Astrocyte (in vitro differentiated cells and primary cell): Measurements from ENCODE around the gene THAP2. TPM values are rescaled to one million over a fixed set of nuclear protein-coding genes. Genes with fewer than 3 reads are reported as not detected.

Experiments
- DNase-seq: peaks from one replicate; pipeline ENCODE4 v3.0.0-alpha.2; 2010; ENCODE audit warnings: low read depth
- FAIRE-seq: peaks from 2 replicates; lab custom pipeline; 2011; peaks lifted over from hg19 to GRCh38; lab: Jason Lieb, UNC
- H2AFZ ChIP-seq: 2 replicates; pipeline ENCODE4 v1.6.0; 2012; ENCODE audit warnings: low read depth, low read length, inconsistent platforms
- H3K27ac ChIP-seq: 2 replicates; pipeline ENCODE4 v1.5.1; 2011; ENCODE audit warnings: low read depth, low read length, inconsistent platforms
- H3K27me3 ChIP-seq: 2 replicates; pipeline ENCODE4 v1.6.0; 2011; ENCODE audit warnings: low read length, inconsistent platforms; ENCODE audit not compliant: insufficient read depth
- H3K36me3 ChIP-seq: 2 replicates; pipeline ENCODE4 v1.5.1; 2011; ENCODE audit warnings: low read length, inconsistent platforms; ENCODE audit not compliant: insufficient read depth
- H3K4me1 ChIP-seq: 2 replicates; pipeline ENCODE4 v1.5.1; 2011; ENCODE audit warnings: low read length, inconsistent platforms; ENCODE audit not compliant: insufficient read depth
- H3K4me2 ChIP-seq: 2 replicates; pipeline ENCODE4 v1.6.0; 2012; ENCODE audit warnings: low read length, inconsistent platforms
- H3K4me3 ChIP-seq: 2 replicates; pipeline ENCODE4 v1.5.1; 2011; ENCODE audit warnings: low read depth, mild to moderate bottlenecking, low read length, inconsistent platforms; ENCODE audit not compliant: insufficient read depth
- H3K79me2 ChIP-seq: 2 replicates; pipeline ENCODE4 v1.6.0; 2012; ENCODE audit warnings: mild to moderate bottlenecking, low read length, inconsistent platforms; ENCODE audit not compliant: insufficient read depth
- H3K9ac ChIP-seq: 2 replicates; pipeline ENCODE4 v1.6.0; 2012; ENCODE audit warnings: mild to moderate bottlenecking, low read length, inconsistent platforms
- H3K9me3 ChIP-seq: 2 replicates; pipeline ENCODE4 v1.5.1; 2012; ENCODE audit warnings: low read depth, mild to moderate bottlenecking, low read length, inconsistent platforms; ENCODE audit not compliant: insufficient read depth
- H4K20me1 ChIP-seq: 2 replicates; pipeline ENCODE4 v1.6.0; 2012; ENCODE audit warnings: low read length, inconsistent platforms; ENCODE audit not compliant: insufficient read depth
- H3K27ac Mint-ChIP-seq: one replicate; pipeline ENCODE4 v1.8.0; 2021; ENCODE audit warnings: mild to moderate bottlenecking, mixed read lengths; ENCODE audit not compliant: unreplicated experiment
- H3K27me3 Mint-ChIP-seq: one replicate; pipeline ENCODE4 v1.8.0; 2021; ENCODE audit warnings: low read depth, mixed read lengths; ENCODE audit not compliant: unreplicated experiment
- H3K36me3 Mint-ChIP-seq: one replicate; pipeline ENCODE4 v1.8.0; 2021; ENCODE audit warnings: low read depth, mixed read lengths; ENCODE audit not compliant: unreplicated experiment
- H3K4me1 Mint-ChIP-seq: one replicate; pipeline ENCODE4 v1.8.0; 2021; ENCODE audit warnings: low read depth, mixed read lengths; ENCODE audit not compliant: unreplicated experiment
- H3K4me3 Mint-ChIP-seq: one replicate; pipeline ENCODE4 v1.8.0; 2021; ENCODE audit warnings: mild to moderate bottlenecking, moderate library complexity, mixed read lengths; ENCODE audit not compliant: unreplicated experiment
- H3K9me3 Mint-ChIP-seq: one replicate; pipeline ENCODE4 v1.8.0; 2021; ENCODE audit warnings: mild to moderate bottlenecking, mixed read lengths; ENCODE audit not compliant: unreplicated experiment
- CTCF ChIP-seq: IDR thresholded peaks from 2 replicates; pipeline ENCODE4 v1.5.1; 2011; ENCODE audit warnings: low read depth, mild to moderate bottlenecking, inconsistent platforms, low read length, moderate library complexity; ENCODE audit not compliant: insufficient read depth
- EZH2 ChIP-seq: IDR thresholded peaks from 2 replicates; pipeline ENCODE4 v1.6.1; 2012; ENCODE audit warnings: mild to moderate bottlenecking, low read length, inconsistent platforms; ENCODE audit not compliant: insufficient read depth
- total RNA-seq: library from RNA; stranded (reverse); gene quantifications from 2 replicates; pipeline ENCODE4 v1.2.1, GENCODE V29; 2021

Gene THAP2
- total RNA-seq, 1 donor from 2014 or later, result 6.3 TPM

GRCh38 chr12:71646512-71646911 lies 17.6 kb upstream of the THAP2 start:
- H3K9me3 Mint-ChIP-seq, result no peaks in the 10 kb centered on the region
- TF ChIP-seq EZH2, result no peak
- TF ChIP-seq CTCF, result no peak
- no peak overlapping the region for H3K9ac ChIP-seq

GRCh38 chr12:71648537-71648936 lies 15.6 kb upstream of the THAP2 start:
- H3K4me3 ChIP-seq, result no peak overlapping the region
- Mint-ChIP-seq H3K27me3 (no peaks in the 10 kb centered on the region), H3K9me3 (no peaks in the 10 kb centered on the region), H3K36me3 (peaks cover 16% of the 10 kb centered on the region), H3K4me1 (no peaks in the 10 kb centered on the region), H3K4me3 (no peak overlapping the region), H3K27ac (no peak overlapping the region)
- H3K79me2 ChIP-seq, result peaks cover 93% of the 10 kb centered on the region
- no peak overlapping the region for H3K4me2 ChIP-seq
- H3K9ac ChIP-seq, result no peak overlapping the region
- H3K4me1 ChIP-seq, result no peaks in the 10 kb centered on the region
- no peak for TF ChIP-seq CTCF
- TF ChIP-seq EZH2, result no peak
- DNase-seq (no peak), FAIRE-seq (peak; percentile 9)
- peaks cover 53% of the 10 kb centered on the region for H4K20me1 ChIP-seq
- H3K27me3 ChIP-seq, result no peaks in the 10 kb centered on the region
- H3K36me3 ChIP-seq, result peaks cover 49% of the 10 kb centered on the region
- H3K27ac ChIP-seq, result no peak overlapping the region
- H3K9me3 ChIP-seq, result no peaks in the 10 kb centered on the region
- H2AFZ ChIP-seq, result no peak overlapping the region

More at GRCh38 chr12:71646512-71646911, 17.6 kb upstream of the THAP2 start:
- no peak overlapping the region for H2AFZ ChIP-seq
- Mint-ChIP-seq H3K4me3 (no peak overlapping the region), H3K36me3 (peaks cover 16% of the 10 kb centered on the region), H3K27ac (no peak overlapping the region), H3K27me3 (no peaks in the 10 kb centered on the region), H3K4me1 (peaks cover 2% of the 10 kb centered on the region)
- H3K27me3 ChIP-seq, result no peaks in the 10 kb centered on the region
- H4K20me1 ChIP-seq, result peaks cover 45% of the 10 kb centered on the region
- no peaks in the 10 kb centered on the region for H3K4me1 ChIP-seq
- H3K27ac ChIP-seq, result no peak overlapping the region
- no peak overlapping the region for H3K4me2 ChIP-seq
- no peaks in the 10 kb centered on the region for H3K9me3 ChIP-seq
- H3K36me3 ChIP-seq, result peaks cover 58% of the 10 kb centered on the region
- FAIRE-seq, result peak; percentile 5
- H3K79me2 ChIP-seq, result peaks cover 79% of the 10 kb centered on the region
- H3K4me3 ChIP-seq, result no peak overlapping the region
- no peak for DNase-seq

- Mint-ChIP-seq H3K27me3 (no peaks in the 10 kb centered on the region), H3K36me3 (peaks cover 18% of the 10 kb centered on the region), H3K27ac (no peak overlapping the region), H3K9me3 (no peaks in the 10 kb centered on the region), H3K4me3 (no peak overlapping the region), H3K4me1 (peaks cover under 1% of the 10 kb centered on the region)
- H3K36me3 ChIP-seq, result peaks cover 41% of the 10 kb centered on the region
- no peak overlapping the region for H2AFZ ChIP-seq
- no peak overlapping the region for H3K4me3 ChIP-seq
- H3K4me2 ChIP-seq, result no peak overlapping the region
- no peak for DNase-seq
- peaks cover 62% of the 10 kb centered on the region for H4K20me1 ChIP-seq
- no peaks in the 10 kb centered on the region for H3K27me3 ChIP-seq
- H3K9ac ChIP-seq, result no peak overlapping the region
- peaks cover 96% of the 10 kb centered on the region for H3K79me2 ChIP-seq
- no peaks in the 10 kb centered on the region for H3K9me3 ChIP-seq
- H3K4me1 ChIP-seq, result no peaks in the 10 kb centered on the region
- FAIRE-seq, result no peak
- H3K27ac ChIP-seq, result no peak overlapping the region
- TF ChIP-seq CTCF (no peak), EZH2 (no peak)
Observed at GRCh38 chr12:71649401-71649800, 14.7 kb upstream of the THAP2 start.
